Adrenal gland (tissue), 12 donors: ENCODE results near the gene JARID2. TPM values are rescaled to one million over a fixed set of nuclear protein-coding genes. Genes with fewer than 3 reads are reported as not detected.
A peak's percentile ranks its signal among the peaks of the same experiment; 100 is the strongest.

Experiments
- DNase-seq, 7 donors: peaks; one replicate each; pipeline ENCODE4 v3.0.0-alpha.2; 2019 to 2020
- H3K27ac ChIP-seq, 5 donors: fragments of 200-600 bp; sonication (generic) in 4 of 5; 1 replicate in 3 of 5; 2 replicates in 2 of 5; pipeline versions ENCODE4 v1.5.1 to v1.8.0; 2016 to 2020; ENCODE audit warnings: mild to moderate bottlenecking in 1 of 5
- H3K27me3 ChIP-seq: fragments of 200-600 bp; 2 replicates; pipeline ENCODE4 v1.8.0; 2021
- H3K36me3 ChIP-seq, 2 donors: fragments of 200-600 bp; replicated peaks in 1 of 2; 1 replicate in 1 of 2; 2 replicates in 1 of 2; pipeline versions ENCODE4 v1.5.1 to v1.8.0; 2018 to 2022
- H3K4me1 ChIP-seq, 2 donors: fragments of 200-600 bp; replicated peaks in 1 of 2; 1 replicate in 1 of 2; 2 replicates in 1 of 2; pipeline versions ENCODE4 v1.5.1 to v1.8.0; 2018 to 2021
- H3K4me3 ChIP-seq, 4 donors: fragments of 200-600 bp; sonication (generic) in 3 of 4; one replicate each; pipeline ENCODE4 v1.5.1; 2016 to 2018
- H3K9me3 ChIP-seq, 3 donors: fragments of 200-600 bp; sonication (generic) in 1 of 3; replicated peaks in 1 of 3; 1 replicate in 2 of 3; 2 replicates in 1 of 3; pipeline versions ENCODE4 v1.5.1 to v1.8.0; 2016 to 2021
- POLR2A ChIP-seq, 2 donors: fragments of 450-650 bp; IDR thresholded peaks; one replicate each; pipeline ENCODE4 v1.6.1; 2017; ENCODE audit warnings: antibody characterized with exemption in 2 of 2, mild to moderate bottlenecking in 2 of 2, moderate library complexity in 1 of 2
- WGBS, 4 donors: extraction: QIAGEN DNeasy Blood & Tissue Kit in 2 of 4; methylation state at CpG; one replicate each; pipeline versions ENCODE4 v1.1.5 to v1.1.7; 2013 to 2017; 5-methylcytosine and 5-hydroxymethylcytosine counted together
- intact Hi-C, 2 donors: fragments of 100-400 bp; cut with DNase I; formaldehyde crosslinking; loops; one replicate each; pipeline versions ENCODE4 v1.14.1 to v1.15.0; 2022 to 2023
- polyA plus RNA-seq, 3 donors: library from polyadenylated mRNA; stranded (reverse); fragments of 200-250 nt in 2 of 3; fragments of 350-450 nt in 1 of 3; fragmentation: Illumina TruSeq in 1 of 3; extraction: RNeasy Lipid Tissue Mini Kit (QIAGEN cat#74804) in 1 of 3; gene quantifications; one replicate each; pipeline ENCODE4 v1.2.3, GENCODE V29; 2013 to 2014
- total RNA-seq, 9 donors: library from RNA; depleted of rRNA in 4 of 9; stranded (reverse); fragments of >200 nt in 4 of 9; fragments of 120-200 nt in 1 of 9; fragmentation: NEBNext Ultra II Directional in 1 of 9; extraction: Animal tissue kit (Norgen Biotek cat#: 25700) in 1 of 9; gene quantifications; one replicate each; pipeline versions ENCODE4 v1.1.0 to v1.2.4, GENCODE V29; 2013 to 2023
- TF ChIP-seq, protein P1 (sequence below), 6 experiments: fragments of 450-650 bp in 4 of 6; fragments of 200-600 bp in 2 of 6; sonication (generic) in 1 of 6; IDR thresholded peaks; 1 replicate in 5 of 6; 2 replicates in 1 of 6; pipeline versions ENCODE4 v1.5.1 to v1.8.0; 2016 to 2021; ENCODE audit warnings: antibody characterized with exemption in 6 of 6, mild to moderate bottlenecking in 2 of 6, moderate library complexity in 1 of 6
- donor health status: healthy with polysubstance abuse.
- donor health status: Bipolar disorder and iron deficiency.
- donor health status: DM: yes; HTN: yes; CAD: no.
- donor health status: DM: no; HTN: no; CAD: no.
- donor health status: DM: no; HTN: no; CAD: no.
- donor health status: DM: yes; HTN: yes; CAD: no.

The JARID2 gene
- total and polyA plus RNA-seq, 12 donors = 3.0 to 13.6 (median 8.2) TPM

- Histone ChIP-seq H3K4me1 (peaks cover 0 to 6% of the 10 kb centered on the region in 2 donors), H3K36me3 (peaks cover 0 to 28% of the 10 kb centered on the region in 2 donors), H3K4me3 (no peak overlapping the region), H3K9me3 (no peaks in the 10 kb centered on the region), H3K27me3 (no peaks in the 10 kb centered on the region), H3K27ac (no peak overlapping the region)
- 92 to 98% (median 96%) methylated on average over 12 of the region's 12 CpGs for WGBS, 4 donors
- TF ChIP-seq POLR2A (IDR thresholded peaks at IDR 0.05) = no peak
- TF ChIP-seq, protein P1, sequence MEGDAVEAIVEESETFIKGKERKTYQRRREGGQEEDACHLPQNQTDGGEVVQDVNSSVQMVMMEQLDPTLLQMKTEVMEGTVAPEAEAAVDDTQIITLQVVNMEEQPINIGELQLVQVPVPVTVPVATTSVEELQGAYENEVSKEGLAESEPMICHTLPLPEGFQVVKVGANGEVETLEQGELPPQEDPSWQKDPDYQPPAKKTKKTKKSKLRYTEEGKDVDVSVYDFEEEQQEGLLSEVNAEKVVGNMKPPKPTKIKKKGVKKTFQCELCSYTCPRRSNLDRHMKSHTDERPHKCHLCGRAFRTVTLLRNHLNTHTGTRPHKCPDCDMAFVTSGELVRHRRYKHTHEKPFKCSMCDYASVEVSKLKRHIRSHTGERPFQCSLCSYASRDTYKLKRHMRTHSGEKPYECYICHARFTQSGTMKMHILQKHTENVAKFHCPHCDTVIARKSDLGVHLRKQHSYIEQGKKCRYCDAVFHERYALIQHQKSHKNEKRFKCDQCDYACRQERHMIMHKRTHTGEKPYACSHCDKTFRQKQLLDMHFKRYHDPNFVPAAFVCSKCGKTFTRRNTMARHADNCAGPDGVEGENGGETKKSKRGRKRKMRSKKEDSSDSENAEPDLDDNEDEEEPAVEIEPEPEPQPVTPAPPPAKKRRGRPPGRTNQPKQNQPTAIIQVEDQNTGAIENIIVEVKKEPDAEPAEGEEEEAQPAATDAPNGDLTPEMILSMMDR (IDR thresholded peaks at IDR 0.05) = no peak
- peak in 2 of 7 donors; percentile 7 to 25 for DNase-seq
- intact Hi-C loops = loop anchor here in 1 of 2 donors (10.0 kb wide), 1 partner anchor 1284 kb away; no protein-coding TSS in a partner anchor
These were observed 253.3 kb downstream of the JARID2 start for GRCh38 chr6:15499125-15499524.

GRCh38 chr6:15499591-15499990 is 253.7 kb downstream of the JARID2 start:
- no peak for DNase-seq
- Histone ChIP-seq H3K4me3 (no peak overlapping the region), H3K36me3 (peaks cover 0 to 28% of the 10 kb centered on the region in 2 donors), H3K27ac (no peak overlapping the region), H3K27me3 (no peaks in the 10 kb centered on the region), H3K4me1 (peaks cover 4 to 11% of the 10 kb centered on the region in 2 donors), H3K9me3 (no peaks in the 10 kb centered on the region)
- intact Hi-C loops = loop anchor here in 1 of 2 donors (10.0 kb wide), 1 partner anchor 1285 kb away; no protein-coding TSS in a partner anchor
- WGBS, 4 donors = 93 to 99% (median 95%) methylated on average over 5 to 9 of the region's 9 CpGs
- TF ChIP-seq POLR2A (IDR thresholded peaks at IDR 0.05) = no peak
- TF ChIP-seq, protein P1 (IDR thresholded peaks at IDR 0.05) = no peak

- 91 to 95% (median 94%) methylated on average over 16 of the region's 16 CpGs for WGBS, 4 donors
- no peak for TF ChIP-seq POLR2A (IDR thresholded peaks at IDR 0.05)
- TF ChIP-seq, protein P1 (IDR thresholded peaks at IDR 0.05) = no peak
- Histone ChIP-seq H3K4me3 (no peak overlapping the region), H3K9me3 (no peaks in the 10 kb centered on the region), H3K4me1 (peaks cover 7 to 17% of the 10 kb centered on the region in 2 donors), H3K27ac (no peak overlapping the region), H3K36me3 (peaks cover 0 to 28% of the 10 kb centered on the region in 2 donors), H3K27me3 (no peaks in the 10 kb centered on the region)
- DNase-seq = no peak
- intact Hi-C loops = no loop called here
These were observed 254.3 kb downstream of the JARID2 start for GRCh38 chr6:15500078-15500740.

- Histone ChIP-seq H3K4me3 (no peak overlapping the region), H3K36me3 (peaks cover 0 to 26% of the 10 kb centered on the region in 2 donors), H3K27ac (no peak overlapping the region), H3K27me3 (no peaks in the 10 kb centered on the region), H3K9me3 (no peaks in the 10 kb centered on the region), H3K4me1 (peaks cover 11 to 23% of the 10 kb centered on the region in 2 donors)
- intact Hi-C loops = no loop called here
- no peak for DNase-seq
- 91 to 96% (median 93%) methylated on average over 36 to 38 of the region's 38 CpGs for WGBS, 4 donors
- TF ChIP-seq, protein P1 (IDR thresholded peaks at IDR 0.05) = no peak
- no peak for TF ChIP-seq POLR2A (IDR thresholded peaks at IDR 0.05)
These were observed 255.3 kb downstream of the JARID2 start for GRCh38 chr6:15500901-15501825.
